ENCODE measurements around the gene OR10A6. TPM values are rescaled to one million over a fixed set of nuclear protein-coding genes. Genes with fewer than 3 reads are reported as not detected.

OR10A6 gene
- total RNA-seq, 2 experiments from 2014 or later, result not detected

GRCh38 chr11:7890417-7891172 lies 40.5 kb downstream of the OR10A6 start:
- no peak overlapping the region for H3K4me3 Mint-ChIP-seq
- no peaks in the 10 kb centered on the region for H3K36me3 Mint-ChIP-seq (ENCODE audit: low read depth)
- TF ChIP-seq CTCF (IDR thresholded peaks at IDR 0.05), result no peak
- Histone ChIP-seq H3K27ac (ENCODE audit: low read depth in 1 of 2, low read length in 2 of 2) (no peak overlapping the region), H3K36me3 (ENCODE audit: insufficient read depth, low read length) (no peaks in the 10 kb centered on the region), H3K4me1 (ENCODE audit: insufficient read depth, low read length) (no peaks in the 10 kb centered on the region), H3K9me3 (ENCODE audit: control insufficient read depth in 1 of 2, insufficient read depth in 1 of 2, low read length in 2 of 2) (no peaks in the 10 kb centered on the region), H3K4me3 (ENCODE audit: low read length) (no peak overlapping the region), H3K27me3 (ENCODE audit: control insufficient read depth in 1 of 2, insufficient read depth in 2 of 2, low read length in 2 of 2) (no peaks in the 10 kb centered on the region)
- intact Hi-C loops (cut with DNase I, micrococcal nuclease), result no loop called here
- no peak overlapping the region for H3K27ac Mint-ChIP-seq
- CTCF ChIA-PET, result interaction anchor here (1.4 kb wide), 1 partner anchor 96 kb away, joined by 4 read pairs; the partner anchor contains the start of gene EIF3F
- no peaks in the 10 kb centered on the region for H3K9me3 Mint-ChIP-seq
- DNase-seq (no peak), ATAC-seq (ENCODE audit: poor library complexity) (no peak)
- H3K27me3 Mint-ChIP-seq, result peaks cover 4% of the 10 kb centered on the region
- POLR2A ChIA-PET, result no interaction called here
- peaks cover 7% of the 10 kb centered on the region for H3K4me1 Mint-ChIP-seq (ENCODE audit: low read depth)

- Mint-ChIP-seq H3K36me3 (ENCODE audit: low read depth) (no peaks in the 10 kb centered on the region), H3K4me3 (no peak overlapping the region), H3K27ac (no peak overlapping the region), H3K27me3 (no peaks in the 10 kb centered on the region), H3K9me3 (no peaks in the 10 kb centered on the region), H3K4me1 (ENCODE audit: low read depth) (peaks cover 7% of the 10 kb centered on the region)
- DNase-seq (no peak), ATAC-seq (ENCODE audit: poor library complexity) (no peak)
- Histone ChIP-seq H3K27me3 (ENCODE audit: control insufficient read depth in 1 of 2, insufficient read depth in 2 of 2, low read length in 2 of 2) (no peaks in the 10 kb centered on the region), H3K4me3 (ENCODE audit: low read length) (no peak overlapping the region), H3K4me1 (ENCODE audit: insufficient read depth, low read length) (no peaks in the 10 kb centered on the region), H3K27ac (ENCODE audit: low read depth in 1 of 2, low read length in 2 of 2) (no peak overlapping the region), H3K9me3 (ENCODE audit: control insufficient read depth in 1 of 2, insufficient read depth in 1 of 2, low read length in 2 of 2) (no peaks in the 10 kb centered on the region), H3K36me3 (ENCODE audit: insufficient read depth, low read length) (no peaks in the 10 kb centered on the region)
- no peak for TF ChIP-seq CTCF (IDR thresholded peaks at IDR 0.05)
- CTCF ChIA-PET, result interaction anchor here (1.4 kb wide), 1 partner anchor 97 kb away, joined by 4 read pairs; the partner anchor contains the start of gene EIF3F
- POLR2A ChIA-PET, result no interaction called here
- intact Hi-C loops (cut with DNase I, micrococcal nuclease), result no loop called here
Observed at GRCh38 chr11:7889985-7890384, 41.1 kb downstream of the OR10A6 start.

- CTCF ChIA-PET, result no interaction called here
- ATAC-seq (ENCODE audit: poor library complexity), result no peak
- no peaks in the 10 kb centered on the region for H3K36me3 ChIP-seq (ENCODE audit: insufficient read depth, low read length)
- Mint-ChIP-seq H3K9me3 (no peaks in the 10 kb centered on the region), H3K27ac (no peak overlapping the region), H3K4me1 (ENCODE audit: low read depth) (no peaks in the 10 kb centered on the region), H3K27me3 (peaks cover 17% of the 10 kb centered on the region), H3K36me3 (ENCODE audit: low read depth) (no peaks in the 10 kb centered on the region), H3K4me3 (no peak overlapping the region)
- H3K4me3 ChIP-seq (ENCODE audit: low read length), result no peak overlapping the region
- POLR2A ChIA-PET, result no interaction called here
- no peak overlapping the region for H3K27ac ChIP-seq (ENCODE audit: low read depth in 1 of 2, low read length in 2 of 2)
- H3K27me3 ChIP-seq (ENCODE audit: control insufficient read depth in 1 of 2, insufficient read depth in 2 of 2, low read length in 2 of 2), result peaks cover 2 to 4% of the 10 kb centered on the region in 2 experiments
- intact Hi-C loops (cut with DNase I, micrococcal nuclease), result no loop called here
- DNase-seq, result no peak
- H3K9me3 ChIP-seq (ENCODE audit: control insufficient read depth in 1 of 2, insufficient read depth in 1 of 2, low read length in 2 of 2), result no peaks in the 10 kb centered on the region
- H3K4me1 ChIP-seq (ENCODE audit: insufficient read depth, low read length), result no peaks in the 10 kb centered on the region
- TF ChIP-seq CTCF (IDR thresholded peaks at IDR 0.05), result no peak
Observed at GRCh38 chr11:7882860-7883259, 48.2 kb downstream of the OR10A6 start.

Other genes starting within 250 kb of the OR10A6 start
- not detected for gene OVCH2, start 224.8 kb downstream of the OR10A6 start, total RNA-seq
- gene OR5P2, start 134.3 kb downstream of the OR10A6 start, total RNA-seq, result not detected
- gene OR5P3, start 100.4 kb downstream of the OR10A6 start, total RNA-seq, result not detected
- gene OR10A3, start 10.4 kb upstream of the OR10A6 start, total RNA-seq, result not detected
- not detected for gene NLRP10, start 34.2 kb upstream of the OR10A6 start, total RNA-seq
- 100 to 1,000 TPM; 338 to 348 TPM for gene EIF3F, start 56.1 kb upstream of the OR10A6 start, total RNA-seq
- under 1 TPM in 1 of 2 experiments, not detected in 1; 0.08 TPM for gene TUB, start 149.9 kb upstream of the OR10A6 start, total RNA-seq
- 10 to 100 TPM; 55.3 to 57.6 TPM for gene RIC3, start 237.8 kb upstream of the OR10A6 start, total RNA-seq